GM12892 (cell line): ENCODE measurements around the gene ZEB1.

ENCODE experiments used
- POLR2A ChIP-seq: IDR thresholded peaks from 2 replicates; pipeline ENCODE4 v1.6.1; 2011; ENCODE audit warnings: low read depth, low read length, control low read depth
- POLR2AphosphoS5 ChIP-seq: IDR thresholded peaks from 2 replicates; pipeline ENCODE4 v1.6.1; 2011; ENCODE audit warnings: low read depth, low read length, control low read depth
- TAF1 ChIP-seq: IDR thresholded peaks from 2 replicates; pipeline ENCODE4 v1.6.1; 2011; ENCODE audit warnings: low read depth, mild to moderate bottlenecking, control low read depth, low read length, borderline replicate concordance

- TF ChIP-seq POLR2A = no peak
- TF ChIP-seq POLR2AphosphoS5 = no peak
- no peak for TF ChIP-seq TAF1
Observed at GRCh38 chr10:31526178-31526577, 207.2 kb downstream of the ZEB1 start.
